ENCODE measurements around the gene GRB2. TPM values are rescaled to one million over a fixed set of nuclear protein-coding genes. Genes with fewer than 3 reads are reported as not detected.

The GRB2 gene
- total RNA-seq, 1 donor from 2014 or later, result 95.0 TPM

DNA sequence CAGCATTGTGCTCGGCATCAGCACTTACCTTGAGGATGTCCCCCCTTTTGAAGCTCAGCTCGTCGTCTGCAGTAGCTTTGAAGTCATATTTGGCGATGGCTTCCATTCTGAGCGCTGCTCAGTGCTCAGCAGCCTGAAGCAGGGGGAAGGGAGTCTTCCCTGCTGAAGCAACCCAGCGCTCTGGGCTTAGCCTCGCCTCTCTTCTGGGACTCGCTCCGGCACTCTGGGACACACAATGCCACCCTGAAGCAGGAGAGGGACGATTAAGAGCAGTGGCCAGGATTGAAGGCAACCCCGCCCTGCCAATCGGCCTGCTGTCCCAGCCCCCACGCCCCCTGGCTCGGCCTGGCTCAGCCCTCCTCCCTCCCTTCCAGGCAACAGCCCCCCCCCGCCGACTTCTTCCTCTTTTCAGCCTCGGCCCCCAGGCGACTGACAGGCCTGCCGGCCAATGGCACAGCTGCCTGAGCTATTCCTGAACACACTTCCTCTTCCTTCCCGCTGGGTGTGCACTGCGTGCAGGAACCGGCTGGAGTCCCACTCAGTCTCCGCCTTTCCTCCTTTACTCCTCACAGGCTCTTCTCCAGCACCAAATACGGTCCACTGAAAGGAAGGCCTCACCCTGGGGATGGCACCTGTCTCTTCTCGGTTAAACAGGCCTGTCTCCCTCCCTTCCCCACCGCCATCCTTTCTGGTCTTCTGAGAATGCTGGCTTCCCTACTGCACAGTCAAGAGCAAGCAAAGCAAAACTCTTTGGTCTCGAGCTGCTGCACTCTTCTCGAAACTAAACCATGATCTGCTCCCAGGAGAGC is 11.8 kb downstream of the GRB2 start:
- no peaks in the 10 kb centered on the region for H3K36me3 Mint-ChIP-seq (ENCODE audit: low read depth, unreplicated experiment)
- H3K9me3 Mint-ChIP-seq (ENCODE audit: unreplicated experiment), result no peaks in the 10 kb centered on the region
- H3K4me1 Mint-ChIP-seq (ENCODE audit: unreplicated experiment), result peaks cover 21% of the 10 kb centered on the region
- peak overlapping the region; percentile 98 for H3K4me3 Mint-ChIP-seq (ENCODE audit: unreplicated experiment)
- DNase-seq (ENCODE audit: low spot score), result peak; percentile 94
- H3K27ac Mint-ChIP-seq (ENCODE audit: unreplicated experiment), result peak overlapping the region; percentile 94
- TF ChIP-seq, protein P1, sequence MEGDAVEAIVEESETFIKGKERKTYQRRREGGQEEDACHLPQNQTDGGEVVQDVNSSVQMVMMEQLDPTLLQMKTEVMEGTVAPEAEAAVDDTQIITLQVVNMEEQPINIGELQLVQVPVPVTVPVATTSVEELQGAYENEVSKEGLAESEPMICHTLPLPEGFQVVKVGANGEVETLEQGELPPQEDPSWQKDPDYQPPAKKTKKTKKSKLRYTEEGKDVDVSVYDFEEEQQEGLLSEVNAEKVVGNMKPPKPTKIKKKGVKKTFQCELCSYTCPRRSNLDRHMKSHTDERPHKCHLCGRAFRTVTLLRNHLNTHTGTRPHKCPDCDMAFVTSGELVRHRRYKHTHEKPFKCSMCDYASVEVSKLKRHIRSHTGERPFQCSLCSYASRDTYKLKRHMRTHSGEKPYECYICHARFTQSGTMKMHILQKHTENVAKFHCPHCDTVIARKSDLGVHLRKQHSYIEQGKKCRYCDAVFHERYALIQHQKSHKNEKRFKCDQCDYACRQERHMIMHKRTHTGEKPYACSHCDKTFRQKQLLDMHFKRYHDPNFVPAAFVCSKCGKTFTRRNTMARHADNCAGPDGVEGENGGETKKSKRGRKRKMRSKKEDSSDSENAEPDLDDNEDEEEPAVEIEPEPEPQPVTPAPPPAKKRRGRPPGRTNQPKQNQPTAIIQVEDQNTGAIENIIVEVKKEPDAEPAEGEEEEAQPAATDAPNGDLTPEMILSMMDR (IDR thresholded peaks at IDR 0.05; ENCODE audit: unreplicated experiment), result no peak
- H3K27me3 Mint-ChIP-seq (ENCODE audit: unreplicated experiment), result peaks cover 1% of the 10 kb centered on the region

DNA sequence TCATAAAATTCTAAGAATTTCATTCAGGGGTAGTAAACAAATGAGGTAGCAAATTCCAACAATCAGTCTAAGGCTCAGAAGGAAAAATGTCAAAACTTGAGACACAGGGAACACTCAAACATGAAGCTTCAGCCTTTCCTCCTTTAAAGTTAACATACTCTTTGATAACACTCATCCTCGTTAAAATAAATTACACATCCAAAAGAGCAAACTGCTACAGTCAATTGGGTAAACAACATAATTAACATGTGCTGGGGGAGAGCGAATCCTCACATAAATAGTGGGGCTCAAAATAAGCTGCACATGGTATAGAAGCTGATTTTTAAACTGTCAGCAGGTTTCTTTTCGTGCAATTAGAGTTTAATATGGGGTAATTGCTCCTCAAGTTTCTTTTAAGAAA is 12.9 kb downstream of the GRB2 start:
- Mint-ChIP-seq H3K9me3 (ENCODE audit: unreplicated experiment) (no peaks in the 10 kb centered on the region), H3K27ac (ENCODE audit: unreplicated experiment) (no peak overlapping the region), H3K36me3 (ENCODE audit: low read depth, unreplicated experiment) (no peaks in the 10 kb centered on the region), H3K27me3 (ENCODE audit: unreplicated experiment) (peaks cover 1% of the 10 kb centered on the region), H3K4me3 (ENCODE audit: unreplicated experiment) (peak overlapping the region; percentile 10), H3K4me1 (ENCODE audit: unreplicated experiment) (peaks cover 21% of the 10 kb centered on the region)
- no peak for DNase-seq (ENCODE audit: low spot score)
- TF ChIP-seq, protein P1 (IDR thresholded peaks at IDR 0.05; ENCODE audit: unreplicated experiment), result no peak

DNA sequence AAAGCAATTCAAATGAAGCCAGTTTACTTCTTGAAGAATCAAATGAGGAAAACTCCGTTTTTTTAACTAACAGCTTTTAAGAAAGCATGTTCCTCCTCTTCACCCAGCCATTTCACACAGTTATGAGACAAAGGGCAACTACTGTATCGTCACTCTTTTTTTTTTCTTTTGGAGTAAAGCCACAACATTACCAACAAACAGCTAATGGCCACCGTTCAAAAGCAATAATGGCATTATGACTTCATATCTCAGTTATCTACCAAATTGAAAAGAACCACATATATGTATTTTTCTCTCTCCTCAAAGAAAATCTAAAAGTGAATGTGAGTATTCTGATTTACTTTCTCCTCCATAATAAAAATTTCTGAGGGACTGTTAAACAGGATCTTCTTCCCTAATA is 14.5 kb downstream of the GRB2 start:
- Mint-ChIP-seq H3K36me3 (ENCODE audit: low read depth, unreplicated experiment) (peaks cover 4% of the 10 kb centered on the region), H3K9me3 (ENCODE audit: unreplicated experiment) (no peaks in the 10 kb centered on the region), H3K27me3 (ENCODE audit: unreplicated experiment) (peaks cover 1% of the 10 kb centered on the region), H3K4me1 (ENCODE audit: unreplicated experiment) (peaks cover 21% of the 10 kb centered on the region), H3K4me3 (ENCODE audit: unreplicated experiment) (no peak overlapping the region), H3K27ac (ENCODE audit: unreplicated experiment) (no peak overlapping the region)
- DNase-seq (ENCODE audit: low spot score), result no peak
- TF ChIP-seq, protein P1 (IDR thresholded peaks at IDR 0.05; ENCODE audit: unreplicated experiment), result no peak

DNA sequence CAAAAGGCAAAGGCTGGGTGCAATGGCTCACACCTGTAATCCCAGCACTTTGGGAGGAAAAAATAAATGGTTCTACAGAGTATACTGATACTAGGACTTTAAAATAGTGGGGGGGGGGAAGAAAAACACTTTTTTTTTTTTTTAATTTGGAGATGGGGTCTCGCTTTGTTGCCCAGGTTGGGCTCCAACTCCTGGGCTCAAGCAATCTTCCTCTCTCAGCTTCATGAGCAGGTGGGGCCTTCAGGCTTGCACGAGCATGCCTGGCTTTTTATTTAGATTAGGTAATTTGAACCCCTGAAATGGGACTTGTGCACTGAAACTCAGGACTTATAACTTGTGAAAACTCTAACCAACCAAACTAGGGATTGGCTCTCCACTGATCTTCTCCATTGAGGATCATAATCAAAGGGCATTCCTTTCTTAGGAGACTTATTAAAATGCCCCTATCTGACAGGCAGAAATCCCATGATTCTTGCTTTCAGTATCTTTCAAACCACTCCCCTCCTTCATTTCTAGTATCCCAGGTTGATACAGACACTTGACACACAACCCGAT is 16.9 kb downstream of the GRB2 start:
- no peak for DNase-seq (ENCODE audit: low spot score)
- H3K27me3 Mint-ChIP-seq (ENCODE audit: unreplicated experiment), result no peaks in the 10 kb centered on the region
- peaks cover 4% of the 10 kb centered on the region for H3K4me1 Mint-ChIP-seq (ENCODE audit: unreplicated experiment)
- peaks cover 4% of the 10 kb centered on the region for H3K36me3 Mint-ChIP-seq (ENCODE audit: low read depth, unreplicated experiment)
- no peak overlapping the region for H3K4me3 Mint-ChIP-seq (ENCODE audit: unreplicated experiment)
- TF ChIP-seq, protein P1 (IDR thresholded peaks at IDR 0.05; ENCODE audit: unreplicated experiment), result no peak
- H3K27ac Mint-ChIP-seq (ENCODE audit: unreplicated experiment), result no peak overlapping the region
- H3K9me3 Mint-ChIP-seq (ENCODE audit: unreplicated experiment), result no peaks in the 10 kb centered on the region

DNA sequence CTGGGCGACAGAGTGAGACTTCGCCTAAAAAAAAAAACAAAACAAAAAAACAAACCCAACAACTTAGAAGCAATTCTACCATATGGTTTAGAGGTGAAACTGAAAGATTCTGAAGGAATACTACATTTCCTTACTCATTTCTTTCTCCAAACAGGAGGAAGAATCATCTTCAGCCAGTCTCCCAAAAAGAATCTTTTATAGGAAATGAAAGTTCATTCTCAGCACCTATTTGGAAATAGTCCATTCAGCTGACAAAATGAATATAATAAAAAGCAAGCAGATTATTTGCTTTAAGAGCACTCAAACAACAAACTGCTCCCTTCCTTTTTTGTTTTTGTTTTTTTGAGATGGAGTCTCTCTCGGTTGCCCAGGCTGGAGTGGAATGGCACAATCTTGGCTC is 17.7 kb downstream of the GRB2 start:
- Mint-ChIP-seq H3K27me3 (ENCODE audit: unreplicated experiment) (peaks cover under 1% of the 10 kb centered on the region), H3K4me1 (ENCODE audit: unreplicated experiment) (no peaks in the 10 kb centered on the region), H3K27ac (ENCODE audit: unreplicated experiment) (no peak overlapping the region), H3K4me3 (ENCODE audit: unreplicated experiment) (no peak overlapping the region), H3K36me3 (ENCODE audit: low read depth, unreplicated experiment) (peaks cover 4% of the 10 kb centered on the region), H3K9me3 (ENCODE audit: unreplicated experiment) (no peaks in the 10 kb centered on the region)
- TF ChIP-seq, protein P1 (IDR thresholded peaks at IDR 0.05; ENCODE audit: unreplicated experiment), result no peak
- no peak for DNase-seq (ENCODE audit: low spot score)

Data from endothelial cell (in vitro differentiated cells).